OCI-LY1 (cell line): ENCODE results near the gene WWC2.

Source experiments
- CTCF ChIP-seq: fragments of 200-600 bp; sonication (generic), shearing (Covaris generic); IDR thresholded peaks from 2 replicates; pipeline ENCODE4 v1.5.1; 2017; ENCODE audit warnings: mild to moderate bottlenecking, antibody characterized with exemption, low read length, moderate library complexity, mixed read lengths
- EZH2 ChIP-seq: fragments of 200-600 bp; sonication (generic), shearing (Covaris generic); IDR thresholded peaks from 2 replicates; pipeline ENCODE4 v1.8.0; 2017; ENCODE audit warnings: borderline replicate concordance, mixed run types, mild to moderate bottlenecking, antibody characterized with exemption, low read length, moderate library complexity, mixed read lengths

DNA sequence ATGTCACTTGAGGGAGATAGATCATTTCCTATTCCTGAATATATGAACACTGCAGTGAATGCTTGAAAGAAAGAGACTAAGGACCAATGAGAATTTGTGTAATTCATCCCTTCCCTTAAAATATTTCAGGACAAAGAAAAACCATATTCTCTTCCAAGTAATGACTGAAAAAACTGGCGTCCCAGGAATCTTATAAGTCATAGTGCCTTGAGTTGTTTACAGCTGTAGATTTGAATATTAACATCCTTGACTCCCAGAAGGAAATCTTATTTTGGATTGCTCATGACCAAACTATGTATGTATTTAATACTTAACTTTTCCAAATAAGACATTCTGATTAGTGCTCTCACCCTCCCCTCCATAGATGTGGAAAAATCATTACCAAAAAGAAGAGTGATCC, 165.6 kb downstream of the WWC2 start:
- TF ChIP-seq CTCF (no peak), EZH2 (no peak)
